Measurements from ENCODE around the gene CYP2A6.
"Not testable (repeated sequence)": the region's sequence is repeated elsewhere in the genome, so short reads cannot be mapped to it uniquely, and the experiment has no call there.

Gene CYP2A6

DNA sequence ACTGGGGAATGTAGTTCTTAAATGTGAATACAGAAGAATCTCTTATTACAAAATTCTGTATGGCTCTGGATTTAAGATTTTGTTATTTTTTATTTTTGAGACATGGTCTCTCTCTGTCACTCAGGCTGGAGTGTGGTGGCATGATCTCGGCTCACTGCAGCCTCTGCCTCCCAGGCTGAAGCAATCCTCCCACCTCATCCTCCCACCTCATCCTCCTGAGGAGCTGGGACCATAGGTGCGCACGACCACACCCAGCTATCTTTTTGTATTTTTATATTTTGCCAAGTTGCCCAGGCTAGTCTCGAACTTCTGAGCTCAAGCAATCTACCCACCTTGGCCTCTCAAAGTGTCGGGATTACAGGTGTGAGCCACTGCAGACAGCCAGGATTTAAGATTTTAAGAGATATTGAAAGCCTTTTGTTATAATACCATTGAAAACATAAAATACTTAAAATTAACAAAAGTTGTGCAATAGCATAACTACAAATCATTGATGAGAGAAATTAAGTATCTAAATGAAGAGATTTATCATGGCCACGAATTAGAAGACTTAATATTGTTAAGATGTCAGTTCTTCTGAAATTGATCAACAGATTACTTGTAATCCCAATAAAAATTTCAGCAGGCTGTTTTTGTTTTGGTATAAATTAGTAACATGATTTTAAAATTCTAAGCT lies 13.4 kb downstream of the CYP2A6 start:
- H3K4me3 ChIP-seq (ENCODE audit: low read depth, low read length) = no peak overlapping the region
- TF ChIP-seq, protein P1, sequence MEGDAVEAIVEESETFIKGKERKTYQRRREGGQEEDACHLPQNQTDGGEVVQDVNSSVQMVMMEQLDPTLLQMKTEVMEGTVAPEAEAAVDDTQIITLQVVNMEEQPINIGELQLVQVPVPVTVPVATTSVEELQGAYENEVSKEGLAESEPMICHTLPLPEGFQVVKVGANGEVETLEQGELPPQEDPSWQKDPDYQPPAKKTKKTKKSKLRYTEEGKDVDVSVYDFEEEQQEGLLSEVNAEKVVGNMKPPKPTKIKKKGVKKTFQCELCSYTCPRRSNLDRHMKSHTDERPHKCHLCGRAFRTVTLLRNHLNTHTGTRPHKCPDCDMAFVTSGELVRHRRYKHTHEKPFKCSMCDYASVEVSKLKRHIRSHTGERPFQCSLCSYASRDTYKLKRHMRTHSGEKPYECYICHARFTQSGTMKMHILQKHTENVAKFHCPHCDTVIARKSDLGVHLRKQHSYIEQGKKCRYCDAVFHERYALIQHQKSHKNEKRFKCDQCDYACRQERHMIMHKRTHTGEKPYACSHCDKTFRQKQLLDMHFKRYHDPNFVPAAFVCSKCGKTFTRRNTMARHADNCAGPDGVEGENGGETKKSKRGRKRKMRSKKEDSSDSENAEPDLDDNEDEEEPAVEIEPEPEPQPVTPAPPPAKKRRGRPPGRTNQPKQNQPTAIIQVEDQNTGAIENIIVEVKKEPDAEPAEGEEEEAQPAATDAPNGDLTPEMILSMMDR (IDR thresholded peaks at IDR 0.05; ENCODE audit: low read depth, low read length, missing control alignments) = no peak
- no peak for DNase-seq (ENCODE audit: low read depth)

DNA sequence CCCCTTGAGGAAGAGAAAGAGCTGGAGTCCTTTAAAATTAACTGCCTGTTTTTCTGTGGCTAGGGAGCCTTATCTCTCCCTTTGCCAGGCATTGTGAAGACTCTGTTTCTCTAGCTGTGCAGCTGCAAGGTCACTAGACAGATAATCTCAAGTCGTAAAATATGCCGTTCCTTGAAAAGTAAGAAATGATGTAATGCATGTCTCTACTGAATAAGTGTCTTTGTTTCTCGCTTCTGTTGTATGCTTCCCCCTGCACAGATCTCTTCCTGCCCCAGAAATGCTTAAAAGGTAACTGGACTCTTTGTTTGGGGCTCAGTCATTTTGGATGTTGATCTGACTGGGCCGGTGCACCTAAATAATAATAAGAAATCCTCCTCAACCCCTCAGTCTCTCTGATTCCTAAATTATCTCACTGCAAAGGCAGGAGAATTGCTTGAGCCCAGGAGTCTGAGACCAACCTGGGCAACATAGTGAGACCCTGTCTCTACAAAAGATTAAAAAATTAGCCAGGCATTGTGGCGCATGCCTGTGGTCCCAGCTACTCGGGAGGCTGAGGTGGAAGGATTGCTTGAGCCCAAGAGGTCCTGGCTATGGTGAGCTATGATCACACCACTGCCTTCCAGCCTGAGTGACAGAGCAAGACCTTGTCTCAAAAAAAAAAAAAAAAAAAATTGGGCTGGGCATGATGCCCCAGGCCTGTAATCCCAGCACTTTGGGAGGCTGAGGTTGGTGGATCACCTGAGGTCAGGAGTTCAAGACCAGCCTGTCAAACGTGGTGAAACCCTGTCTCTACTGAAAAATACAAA lies 16.3 kb downstream of the CYP2A6 start:
- DNase-seq (ENCODE audit: low read depth); H3K4me3 ChIP-seq (ENCODE audit: low read depth, low read length): not testable (repeated sequence)

DNA sequence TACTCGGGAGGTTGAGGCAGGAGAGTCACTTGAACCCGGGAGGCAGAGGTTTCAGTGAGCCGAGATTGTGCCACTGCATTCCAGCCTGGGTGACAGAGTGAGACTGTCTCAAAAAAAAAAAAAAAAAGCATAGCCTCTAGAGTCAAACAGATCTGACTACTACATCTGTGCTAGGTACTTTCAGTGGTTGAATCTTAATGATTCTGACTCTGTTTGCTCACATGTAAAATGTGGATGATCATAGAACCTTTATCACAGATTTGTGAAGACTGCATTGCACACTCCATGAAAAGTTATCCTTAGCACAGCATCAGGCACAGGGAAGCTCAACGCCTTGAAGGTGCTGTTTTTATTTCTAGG lies 17.8 kb downstream of the CYP2A6 start:
- H3K4me3 ChIP-seq (ENCODE audit: low read depth, low read length); DNase-seq (ENCODE audit: low read depth): not testable (repeated sequence)

DNA sequence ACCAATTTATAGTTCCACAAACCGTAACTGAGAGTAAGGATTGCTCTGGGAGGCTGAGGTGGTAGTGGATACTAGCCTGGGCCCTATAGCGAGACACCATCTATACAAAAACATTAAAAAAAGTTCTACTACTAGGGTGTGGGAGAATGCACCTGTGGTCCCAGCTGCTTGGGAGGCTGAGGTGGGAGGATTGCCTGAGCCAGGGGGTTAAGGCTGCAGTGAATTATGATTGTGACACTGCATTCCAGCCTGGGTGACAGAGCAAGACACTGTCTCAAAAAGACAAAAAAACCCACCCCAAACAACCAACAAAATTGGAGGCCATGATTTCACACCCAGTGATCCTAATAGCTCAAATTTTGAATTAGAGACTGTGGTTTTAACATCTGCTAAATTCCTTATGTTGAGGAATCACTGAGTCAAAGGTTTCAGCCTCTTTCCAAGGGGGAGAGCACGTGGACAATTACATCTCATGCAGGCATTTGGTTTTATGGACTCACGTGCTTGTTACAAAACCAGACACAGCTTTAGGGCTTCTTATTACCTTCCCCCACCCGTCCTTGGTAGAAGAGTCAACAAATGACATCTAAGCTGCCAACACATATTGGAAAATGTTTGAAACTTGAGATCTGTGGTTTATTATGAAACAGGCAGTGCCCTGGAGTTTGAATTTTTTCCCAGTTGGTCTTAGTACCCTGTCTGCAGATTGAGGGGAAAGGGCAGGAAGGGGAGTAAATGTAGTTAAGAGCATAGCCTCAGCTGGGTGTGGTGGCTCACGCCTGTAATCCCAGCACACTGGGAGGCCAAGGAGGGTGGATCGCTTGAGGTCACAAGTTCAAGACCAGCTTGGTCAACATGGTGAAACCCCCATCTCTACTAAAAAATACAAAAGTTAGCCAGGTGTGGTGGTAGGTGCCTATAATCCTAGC lies 18.5 kb downstream of the CYP2A6 start:
- H3K4me3 ChIP-seq (ENCODE audit: low read depth, low read length) = no peak overlapping the region
- TF ChIP-seq, protein P1 (IDR thresholded peaks at IDR 0.05; ENCODE audit: low read depth, low read length, missing control alignments) = no peak
- no peak for DNase-seq (ENCODE audit: low read depth)

DNA sequence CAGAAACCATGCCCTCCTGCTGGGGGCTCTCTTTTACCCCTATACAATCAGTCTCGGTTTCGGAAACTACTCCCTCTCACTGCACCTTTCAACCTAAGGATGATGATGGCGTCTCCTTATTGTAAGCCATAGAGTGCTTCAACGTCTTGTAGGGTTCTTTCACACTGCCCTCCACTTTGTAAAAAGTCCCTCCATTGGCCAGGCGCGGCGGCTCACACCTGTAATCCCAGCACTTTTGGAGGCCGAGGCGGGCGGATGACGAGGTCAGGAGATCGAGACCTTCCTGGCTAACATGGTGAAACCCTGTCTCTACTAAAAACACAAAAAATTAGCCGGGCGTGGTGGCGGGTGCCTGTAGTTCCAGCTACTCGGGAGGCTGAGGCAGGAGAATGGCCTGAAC lies 19.5 kb downstream of the CYP2A6 start:
- DNase-seq (ENCODE audit: low read depth); H3K4me3 ChIP-seq (ENCODE audit: low read depth, low read length): not testable (repeated sequence)

DNA sequence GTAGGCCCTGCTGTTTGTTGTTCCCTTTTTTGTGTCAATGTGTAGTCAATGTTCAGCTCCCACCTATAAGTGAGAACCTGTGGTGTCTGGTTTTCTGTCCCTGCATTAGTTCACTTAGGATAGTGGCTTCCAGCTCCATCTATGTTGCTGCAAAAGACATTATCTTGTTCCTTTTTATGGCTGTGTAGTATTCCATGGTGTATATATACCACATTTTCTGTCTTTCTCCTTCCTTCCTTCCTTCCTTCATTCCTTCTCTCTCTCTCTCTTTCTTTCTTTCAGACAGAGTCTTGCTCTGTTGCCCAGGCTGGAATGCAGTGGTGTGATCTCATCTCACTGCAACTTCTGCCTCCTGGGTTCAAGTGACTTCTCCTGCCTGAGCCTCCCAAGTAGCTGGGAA lies 21.0 kb downstream of the CYP2A6 start:
- TF ChIP-seq, protein P1 (IDR thresholded peaks at IDR 0.05; ENCODE audit: low read depth, low read length, missing control alignments) = no peak
- DNase-seq (ENCODE audit: low read depth) = no peak
- no peak overlapping the region for H3K4me3 ChIP-seq (ENCODE audit: low read depth, low read length)

DNA sequence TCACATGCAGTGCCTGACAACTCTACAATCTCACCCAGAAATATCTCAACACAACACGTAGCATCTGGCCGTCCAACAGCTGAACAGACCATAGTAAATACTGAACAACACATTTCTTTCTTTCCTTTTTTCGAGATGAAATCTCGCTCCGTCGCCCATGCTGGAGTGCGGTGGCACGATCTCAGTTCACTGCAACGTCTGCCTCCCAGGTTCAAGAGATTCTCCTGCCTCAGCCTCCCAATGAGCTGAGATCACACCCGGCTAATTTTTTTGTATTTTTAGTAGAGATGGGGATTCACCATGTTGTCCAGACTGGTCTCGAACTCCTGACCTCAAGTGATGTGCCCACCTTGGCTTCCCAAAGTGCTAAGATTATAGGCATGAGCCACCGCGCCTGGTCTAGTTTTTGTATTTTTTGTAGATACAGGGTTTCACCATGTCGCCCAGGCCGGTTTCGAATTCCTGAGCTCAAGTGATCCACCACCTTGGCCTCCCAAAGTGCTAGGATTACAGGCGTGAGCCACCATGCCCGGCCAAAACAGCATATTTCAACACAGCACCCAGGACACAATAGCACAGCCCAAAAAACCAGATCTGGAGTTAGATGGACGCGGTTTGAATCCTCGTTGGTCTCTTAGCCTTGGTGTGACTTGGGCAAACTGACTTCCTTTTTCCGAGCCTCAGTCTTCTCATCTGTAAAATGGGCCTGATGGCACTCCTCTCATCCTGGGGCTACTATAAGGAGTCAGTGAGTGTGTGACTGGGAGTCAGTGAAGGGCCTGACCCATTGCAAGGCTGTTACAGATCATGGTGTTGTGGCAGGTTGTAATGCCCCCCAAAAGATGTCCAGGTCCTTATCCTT lies 22.6 kb downstream of the CYP2A6 start:
- TF ChIP-seq, protein P1 (IDR thresholded peaks at IDR 0.05; ENCODE audit: low read depth, low read length, missing control alignments) = no peak
- no peak overlapping the region for H3K4me3 ChIP-seq (ENCODE audit: low read depth, low read length)
- DNase-seq (ENCODE audit: low read depth) = no peak

DNA sequence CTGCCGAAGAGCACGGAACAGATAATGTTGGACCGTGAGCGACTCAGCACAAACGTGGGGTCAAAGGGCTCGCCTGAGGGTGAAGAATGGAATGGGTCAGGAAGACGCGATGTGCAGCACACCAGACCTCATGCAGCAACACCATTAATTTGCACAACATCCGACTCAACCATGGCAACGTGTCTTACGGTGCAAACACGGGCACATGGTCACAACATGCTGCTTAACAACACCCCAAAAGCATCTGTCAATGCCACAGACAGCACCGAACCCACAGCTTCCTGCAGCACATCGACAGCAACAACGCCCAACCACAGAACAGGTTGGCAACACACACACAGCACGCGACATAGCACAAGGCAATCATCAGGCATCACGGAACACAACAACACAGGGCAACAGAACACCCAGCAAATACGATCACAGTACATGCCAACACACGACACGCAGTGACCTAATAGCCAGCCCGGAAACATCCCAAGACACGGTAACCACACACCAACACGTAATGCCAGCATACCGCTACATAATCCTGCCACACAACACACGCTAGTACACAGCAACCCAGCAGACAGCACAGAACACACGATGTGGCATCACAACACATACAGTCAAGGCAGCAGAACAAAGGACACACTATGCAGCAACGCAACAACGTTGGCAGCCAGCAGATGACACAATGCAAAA lies 23.4 kb downstream of the CYP2A6 start:
- H3K4me3 ChIP-seq (ENCODE audit: low read depth, low read length); DNase-seq (ENCODE audit: low read depth): not testable (repeated sequence)

DNA sequence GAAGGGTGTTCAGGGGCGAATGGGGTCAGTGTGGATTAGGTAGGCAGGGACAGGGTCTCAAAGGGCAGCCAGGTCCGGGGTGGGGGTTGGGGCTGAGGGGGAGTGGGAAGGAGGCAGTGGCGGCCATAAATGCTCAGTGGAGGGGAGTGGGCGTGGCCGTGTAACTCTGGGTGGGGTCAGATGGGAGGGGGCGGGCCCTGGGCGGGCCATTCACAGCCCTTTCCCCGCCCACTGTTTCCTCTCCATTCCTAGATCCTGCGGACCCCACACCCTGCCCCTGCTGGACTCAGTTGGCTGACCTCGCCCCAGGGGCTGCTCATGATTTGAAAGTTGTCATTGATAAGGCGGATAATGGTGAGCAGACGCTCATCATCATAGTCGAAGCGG lies 23.9 kb downstream of the CYP2A6 start:
- H3K4me3 ChIP-seq (ENCODE audit: low read depth, low read length); DNase-seq (ENCODE audit: low read depth): not testable (repeated sequence)

DNA sequence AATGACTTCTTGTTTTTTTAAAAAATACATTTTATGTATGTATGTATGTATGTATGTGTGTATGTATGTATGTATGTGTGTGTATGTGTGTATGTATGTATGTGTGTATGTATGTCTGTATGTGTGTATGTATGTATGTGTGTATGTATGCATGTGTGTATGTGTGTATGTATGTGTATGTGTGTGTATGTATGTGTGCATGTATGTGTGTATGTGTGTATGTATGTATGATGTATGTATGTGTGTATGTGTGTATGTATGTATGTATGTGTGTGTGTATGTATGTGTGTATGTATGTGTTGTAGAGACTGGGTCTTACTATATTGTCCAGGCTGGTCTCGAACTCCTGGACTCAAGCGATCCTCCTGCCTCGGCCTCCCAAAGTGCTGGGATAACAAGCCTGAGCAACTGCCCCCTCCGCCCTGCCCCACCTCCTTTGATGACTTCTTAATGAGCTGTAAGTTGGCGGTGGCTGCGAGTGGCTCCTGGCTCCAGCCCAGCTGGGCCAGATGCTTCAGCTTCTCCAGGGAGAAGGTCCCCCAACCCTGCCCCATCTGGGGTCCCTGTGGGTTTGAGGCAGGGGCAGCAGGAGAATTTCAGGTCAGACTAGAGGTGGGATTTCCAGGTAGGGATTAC lies 24.7 kb downstream of the CYP2A6 start:
- not testable (repeated sequence) for H3K4me3 ChIP-seq (ENCODE audit: low read depth, low read length); DNase-seq (ENCODE audit: low read depth)

DNA sequence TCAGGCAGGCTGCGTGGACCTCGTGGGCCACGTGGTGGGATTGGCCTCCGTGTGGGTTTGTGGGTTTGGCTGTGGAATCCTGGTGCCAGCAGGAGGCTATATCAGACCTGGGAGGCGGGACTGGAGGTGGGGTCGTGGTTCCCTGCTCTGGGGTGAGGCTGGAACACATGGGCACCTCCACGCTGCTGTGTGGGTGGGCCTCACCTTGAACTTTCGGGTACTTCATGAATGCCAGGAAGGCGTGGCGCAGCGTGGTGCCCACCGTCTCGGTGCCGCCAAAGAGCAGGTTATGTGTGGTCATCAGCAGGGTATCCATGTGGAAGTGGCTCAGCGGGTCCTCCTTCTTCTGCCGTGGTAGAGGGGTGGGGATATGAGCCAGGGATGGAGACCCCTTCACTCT lies 25.3 kb downstream of the CYP2A6 start:
- DNase-seq (ENCODE audit: low read depth); H3K4me3 ChIP-seq (ENCODE audit: low read depth, low read length): not testable (repeated sequence)

Data from GM12864 (cell line).